Measurements from ENCODE around the gene KATNA1. TPM values are rescaled to one million over a fixed set of nuclear protein-coding genes. Genes with fewer than 3 reads are reported as not detected.

Gene KATNA1
- total RNA-seq, 1 experiment from 2014 or later: 20.9 TPM

- H3K4me3 ChIP-seq (ENCODE audit: low read length): peak within 1 kb of the TSS; percentile 97
- H3K27me3 ChIP-seq (ENCODE audit: low read length): no peaks in the 10 kb centered on the region
- H3K79me2 ChIP-seq (ENCODE audit: low read length): peaks cover 47% of the 10 kb centered on the region
- H3K9me3 ChIP-seq (ENCODE audit: low read length): no peaks in the 10 kb centered on the region
- peaks cover 26% of the 10 kb centered on the region for H3K4me1 ChIP-seq (ENCODE audit: low read length)
- peaks cover 17% of the 10 kb centered on the region; the same call in 1 of the 2 replicates for H4K20me1 ChIP-seq (ENCODE audit: insufficient read depth, low read depth, low read length)
- no peaks in the 10 kb centered on the region for H3K9me2 ChIP-seq (replicated peaks; ENCODE audit: insufficient read depth, low read length)
- peak within 1 kb of the TSS; percentile 86 for H2AFZ ChIP-seq (ENCODE audit: low read length)
- peak within 1 kb of the TSS; percentile 80 for H3K4me2 ChIP-seq (ENCODE audit: low read depth, low read length, poor library complexity, severe bottlenecking)
- H3K27ac ChIP-seq (ENCODE audit: low read length): peak within 1 kb of the TSS; percentile 72
- H3K9ac ChIP-seq (ENCODE audit: low read length): peak within 1 kb of the TSS; percentile 92
- DNase-seq: peak; percentile 98
- H3K36me3 ChIP-seq (ENCODE audit: insufficient read depth, low read length): peaks cover 3% of the 10 kb centered on the region; the same call in 1 of the 2 replicates
These were observed 102.6 kb downstream of the KATNA1 start, which contains the start of gene PPIL4 for GRCh38 chr6:149545754-149546471. PPIL4 (minus strand) TSS chr6:149546043; CDS start chr6:149546005, 38 bp downstream.

- H3K9ac ChIP-seq (ENCODE audit: low read length): peak overlapping the region; percentile 92
- peak overlapping the region; percentile 72 for H3K27ac ChIP-seq (ENCODE audit: low read length)
- peak overlapping the region; percentile 97 for H3K4me3 ChIP-seq (ENCODE audit: low read length)
- H3K9me3 ChIP-seq (ENCODE audit: low read length): no peaks in the 10 kb centered on the region
- no peaks in the 10 kb centered on the region for H3K9me2 ChIP-seq (replicated peaks; ENCODE audit: insufficient read depth, low read length)
- no peaks in the 10 kb centered on the region for H3K27me3 ChIP-seq (ENCODE audit: low read length)
- peak overlapping the region; percentile 86; the same call in 1 of the 2 replicates for H2AFZ ChIP-seq (ENCODE audit: low read length)
- peaks cover 49% of the 10 kb centered on the region for H3K79me2 ChIP-seq (ENCODE audit: low read length)
- H4K20me1 ChIP-seq (ENCODE audit: insufficient read depth, low read depth, low read length): peaks cover 17% of the 10 kb centered on the region; the same call in 1 of the 2 replicates
- H3K4me2 ChIP-seq (ENCODE audit: low read depth, low read length, poor library complexity, severe bottlenecking): peak overlapping the region; percentile 80
- peaks cover 3% of the 10 kb centered on the region; the same call in 1 of the 2 replicates for H3K36me3 ChIP-seq (ENCODE audit: insufficient read depth, low read length)
- peak; percentile 83 for DNase-seq
- peaks cover 26% of the 10 kb centered on the region for H3K4me1 ChIP-seq (ENCODE audit: low read length)
These were observed 103.2 kb downstream of the KATNA1 start for GRCh38 chr6:149545258-149545753.

Small RNA genes lying within 50 kb of the gene (small RNA-seq; reads per million reads assigned to genes)
- not detected for gene RF00019
- not detected for gene RF00410

Other genes starting within 250 kb of the KATNA1 start
- gene SUMO4, start 248.5 kb downstream of the KATNA1 start, total RNA-seq (2014; rRNA removed; shearing (Covaris generic); ENCODE audit: low replicate concordance): 2.2 and 2.4 TPM in 2 replicates
- 71.0 and 92.0 TPM in 2 replicates for gene ZC3H12D, start 163.7 kb downstream of the KATNA1 start, total RNA-seq (2014; rRNA removed; shearing (Covaris generic); ENCODE audit: low replicate concordance)
- gene PPIL4, start 102.7 kb downstream of the KATNA1 start, total RNA-seq (2014; rRNA removed; shearing (Covaris generic); ENCODE audit: low replicate concordance): 14.2 and 25.0 TPM in 2 replicates
- 14.1 and 21.7 TPM in 2 replicates for gene GINM1, start 82.3 kb downstream of the KATNA1 start, total RNA-seq (2014; rRNA removed; shearing (Covaris generic); ENCODE audit: low replicate concordance)
- gene LATS1, start 69.4 kb upstream of the KATNA1 start, total RNA-seq (2014; rRNA removed; shearing (Covaris generic); ENCODE audit: low replicate concordance): 13.5 and 29.7 TPM in 2 replicates
- gene NUP43, start 97.8 kb upstream of the KATNA1 start, total RNA-seq (2014; rRNA removed; shearing (Covaris generic); ENCODE audit: low replicate concordance): 35.7 and 37.8 TPM in 2 replicates
- 79.1 and 116 TPM in 2 replicates for gene PCMT1, start 101.0 kb upstream of the KATNA1 start, total RNA-seq (2014; rRNA removed; shearing (Covaris generic); ENCODE audit: low replicate concordance)
- 3.5 and 5.4 TPM in 2 replicates for gene LRP11, start 215.6 kb upstream of the KATNA1 start, total RNA-seq (2014; rRNA removed; shearing (Covaris generic); ENCODE audit: low replicate concordance)
- not detected in 2 replicates for gene RAET1E, start 249.4 kb upstream of the KATNA1 start, total RNA-seq (2014; rRNA removed; shearing (Covaris generic); ENCODE audit: low replicate concordance)

All from Karpas-422 (cell line).